ENCODE results near the gene BAHCC1.

DNA sequence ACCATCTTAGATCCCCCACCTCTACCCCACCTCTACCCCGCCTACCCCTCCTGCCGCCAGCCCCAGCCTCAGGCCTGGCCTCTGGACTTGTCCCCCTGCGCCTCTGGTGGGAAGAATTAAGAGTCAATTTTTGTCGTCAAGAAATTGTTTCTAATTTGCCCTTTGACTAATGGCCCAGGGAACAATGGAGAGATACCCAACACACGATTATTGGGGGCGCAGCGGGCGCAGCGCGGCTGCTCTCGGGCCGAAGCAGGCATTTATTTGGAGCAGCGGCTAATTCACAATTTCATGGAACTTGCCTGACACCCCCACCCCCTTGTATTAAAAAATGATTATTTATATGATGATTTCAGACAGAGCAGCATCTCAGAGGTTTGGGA is 4.4 kb upstream of the BAHCC1 start:
- no peak for TF ChIP-seq CTCF (conservative IDR thresholded peaks at IDR 0.05; ENCODE audit: low read length)
- no peak for TF ChIP-seq EZH2phosphoT487 (IDR thresholded peaks at IDR 0.05; ENCODE audit: borderline replicate concordance)
